Memory B cell (primary cell): ENCODE results near the gene CD84.
"Not testable (repeated sequence)": the region's sequence is repeated elsewhere in the genome, so short reads cannot be mapped to it uniquely, and the experiment has no call there.

Source experiments
- ATAC-seq: fragments of 150-1000 bp; cut with Tn5 transposase; 2 replicates; pipeline ENCODE4 v1.10.0; 2021; ENCODE audit warnings: low read depth, mild to moderate bottlenecking, moderate library complexity
- DNase-seq, 2 donors: peaks; one replicate each; pipeline ENCODE4 v3.0.0; 2022; ENCODE audit warnings: low spot score in 2 of 2
- H3K27ac Mint-ChIP-seq: one replicate; pipeline ENCODE4 v1.8.0; 2022; ENCODE audit warnings: mild to moderate bottlenecking, moderate library complexity, mixed read lengths
- H3K27me3 Mint-ChIP-seq: one replicate; pipeline ENCODE4 v1.8.0; 2022; ENCODE audit warnings: mixed read lengths
- H3K36me3 Mint-ChIP-seq: one replicate; pipeline ENCODE4 v1.8.0; 2022; ENCODE audit warnings: mild to moderate bottlenecking, mixed read lengths
- H3K4me1 Mint-ChIP-seq: one replicate; pipeline ENCODE4 v1.8.0; 2022; ENCODE audit warnings: mixed read lengths
- H3K4me3 Mint-ChIP-seq: one replicate; pipeline ENCODE4 v1.8.0; 2022; ENCODE audit warnings: mild to moderate bottlenecking, moderate library complexity, mixed read lengths
- H3K9me3 Mint-ChIP-seq: one replicate; pipeline ENCODE4 v1.8.0; 2022; ENCODE audit warnings: mixed read lengths

Gene CD84

DNA sequence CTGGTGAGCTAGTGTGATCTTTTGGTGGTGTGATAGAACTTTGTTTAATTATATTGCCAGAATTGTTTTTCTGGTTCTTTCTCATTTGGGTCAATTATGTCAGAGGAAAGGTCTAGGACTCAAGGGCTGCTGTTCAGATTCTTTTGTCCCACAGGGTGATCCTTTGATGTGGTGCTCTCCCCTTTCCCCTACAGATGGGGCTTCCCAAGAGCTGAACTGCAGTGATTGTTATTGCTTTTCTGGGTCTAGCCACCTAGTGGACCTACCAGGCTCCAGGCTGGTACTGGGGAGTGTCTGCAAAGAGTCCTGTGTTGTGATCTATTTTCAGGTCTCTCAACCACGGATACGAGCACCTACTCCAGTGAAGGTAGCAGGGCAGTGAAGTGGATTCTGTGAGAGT lies 25.9 kb upstream of the CD84 start:
- ATAC-seq: no peak
- no peak for DNase-seq
- Mint-ChIP-seq H3K9me3 (peaks cover 6% of the 10 kb centered on the region), H3K4me3 (no peak overlapping the region), H3K27ac (no peak overlapping the region), H3K4me1 (peaks cover 14% of the 10 kb centered on the region), H3K27me3 (no peaks in the 10 kb centered on the region), H3K36me3 (peaks cover 20% of the 10 kb centered on the region)

DNA sequence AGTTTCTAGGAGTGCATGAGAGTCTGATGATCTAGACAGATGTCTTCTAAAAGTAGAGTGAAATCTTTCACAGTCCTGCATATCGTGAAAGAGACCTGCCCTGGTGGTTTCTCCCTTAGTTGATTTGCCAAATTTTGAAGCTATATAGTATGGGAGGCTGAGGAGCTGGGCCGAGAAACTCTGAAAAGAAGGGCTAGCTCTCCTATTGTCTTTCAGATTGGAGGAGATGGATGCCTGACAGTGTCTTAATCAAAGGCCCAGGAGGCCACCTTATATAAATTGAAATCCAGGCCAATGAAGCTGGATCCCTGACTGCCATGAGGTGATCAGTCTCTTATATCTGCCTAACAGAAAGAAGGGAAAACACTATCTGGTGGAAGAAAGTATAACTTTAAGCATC lies 18.4 kb upstream of the CD84 start:
- Mint-ChIP-seq H3K4me3 (no peak overlapping the region), H3K36me3 (peaks cover 15% of the 10 kb centered on the region), H3K9me3 (peaks cover 10% of the 10 kb centered on the region), H3K4me1 (peaks cover 2% of the 10 kb centered on the region), H3K27me3 (no peaks in the 10 kb centered on the region), H3K27ac (no peak overlapping the region)
- ATAC-seq (no peak), DNase-seq (no peak)

DNA sequence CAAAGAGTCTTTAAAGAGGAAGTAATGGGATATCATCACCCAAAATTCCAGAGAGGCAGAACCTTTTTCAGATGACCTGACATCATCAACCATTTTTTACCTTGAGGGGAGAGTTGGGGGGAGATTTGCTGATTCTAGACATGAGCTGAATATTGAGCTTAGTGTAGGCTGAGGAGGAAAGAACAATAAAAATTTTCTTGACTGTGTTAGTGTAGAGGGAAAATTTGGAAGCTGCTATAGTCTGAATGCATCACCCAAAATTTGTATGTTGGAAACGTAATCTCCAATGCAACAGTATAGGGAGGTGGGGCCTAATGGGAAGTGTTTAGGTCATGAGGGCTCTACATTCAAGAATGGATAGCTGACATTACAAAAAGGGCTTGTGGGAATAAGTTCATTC lies 17.8 kb upstream of the CD84 start:
- Mint-ChIP-seq H3K27me3 (no peaks in the 10 kb centered on the region), H3K9me3 (peaks cover 13% of the 10 kb centered on the region), H3K36me3 (peaks cover 14% of the 10 kb centered on the region), H3K4me3 (no peak overlapping the region), H3K27ac (no peak overlapping the region), H3K4me1 (peaks cover 2% of the 10 kb centered on the region)
- DNase-seq: no peak
- no peak for ATAC-seq

DNA sequence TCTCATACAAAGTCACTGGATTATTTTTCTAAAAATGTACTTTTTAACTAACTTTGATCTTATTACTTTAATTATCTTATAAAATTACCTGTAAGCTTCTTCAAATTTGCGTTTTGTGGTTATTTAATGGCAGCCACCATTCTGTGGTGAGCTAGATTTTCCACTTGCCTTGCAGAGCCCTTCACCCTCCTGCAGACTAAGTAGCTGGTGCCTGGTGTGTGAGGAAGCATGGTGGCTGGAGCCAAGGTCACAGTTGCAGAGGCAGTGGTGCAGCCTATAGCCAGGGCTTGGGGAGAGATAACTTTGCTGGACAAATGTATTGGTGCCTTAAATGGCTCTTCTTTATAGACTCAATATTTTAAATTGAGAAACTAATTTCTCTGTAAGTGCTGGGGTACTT lies 11.2 kb upstream of the CD84 start:
- DNase-seq (no peak), ATAC-seq (no peak)
- H3K36me3 Mint-ChIP-seq: peaks cover 7% of the 10 kb centered on the region
- no peak overlapping the region for H3K4me3 Mint-ChIP-seq
- H3K27me3 Mint-ChIP-seq: no peaks in the 10 kb centered on the region
- H3K9me3 Mint-ChIP-seq: peaks cover 7% of the 10 kb centered on the region
- H3K4me1 Mint-ChIP-seq: peaks cover 8% of the 10 kb centered on the region
- H3K27ac Mint-ChIP-seq: no peak overlapping the region

DNA sequence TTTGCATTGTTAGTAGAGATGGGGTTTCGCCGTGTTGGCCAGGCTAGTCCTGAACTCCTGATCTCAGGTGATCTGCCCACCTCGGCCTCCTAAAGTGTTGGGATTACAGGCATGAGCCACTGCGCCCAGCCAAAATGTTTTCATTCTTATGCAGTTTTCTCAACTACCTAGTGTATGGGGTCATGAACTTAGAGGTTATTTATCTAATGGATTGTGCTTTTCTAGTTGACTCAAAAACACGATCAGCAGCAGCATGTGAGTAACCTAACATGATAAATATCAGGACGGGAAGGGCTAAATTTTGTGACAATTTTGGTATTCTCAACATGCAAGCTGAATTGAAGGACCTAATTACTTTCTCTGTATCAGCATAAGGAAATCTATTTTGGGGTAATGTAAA lies 9.2 kb upstream of the CD84 start:
- Mint-ChIP-seq H3K27ac (no peak overlapping the region), H3K4me1 (peaks cover 8% of the 10 kb centered on the region), H3K9me3 (peaks cover 3% of the 10 kb centered on the region), H3K27me3 (no peaks in the 10 kb centered on the region), H3K4me3 (no peak overlapping the region), H3K36me3 (peaks cover 2% of the 10 kb centered on the region)
- DNase-seq (no peak), ATAC-seq (no peak)

DNA sequence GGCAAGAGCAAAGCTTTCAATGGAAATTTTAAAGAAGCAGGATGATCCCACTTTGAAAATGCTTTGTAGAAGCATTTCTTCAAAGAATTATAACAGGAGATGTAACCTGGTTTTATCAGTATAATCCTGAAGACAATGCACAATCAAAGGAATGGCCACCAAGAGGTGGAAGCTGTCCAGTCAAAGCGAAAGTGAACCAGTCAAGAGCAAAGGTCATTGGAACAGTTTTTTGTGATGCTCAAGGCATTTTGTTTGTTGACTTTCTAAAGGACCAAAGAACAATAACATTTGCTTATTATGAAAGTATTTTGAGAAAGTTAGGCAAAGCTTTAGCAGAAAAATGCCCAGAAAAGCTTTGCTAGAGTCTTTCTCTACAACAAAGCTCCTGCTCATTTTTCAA lies 5.5 kb upstream of the CD84 start:
- Mint-ChIP-seq H3K36me3 (peaks cover 3% of the 10 kb centered on the region), H3K4me1 (peaks cover 9% of the 10 kb centered on the region), H3K27me3 (no peaks in the 10 kb centered on the region), H3K27ac (no peak overlapping the region), H3K9me3 (no peaks in the 10 kb centered on the region), H3K4me3 (no peak overlapping the region)
- no peak for ATAC-seq
- no peak for DNase-seq

DNA sequence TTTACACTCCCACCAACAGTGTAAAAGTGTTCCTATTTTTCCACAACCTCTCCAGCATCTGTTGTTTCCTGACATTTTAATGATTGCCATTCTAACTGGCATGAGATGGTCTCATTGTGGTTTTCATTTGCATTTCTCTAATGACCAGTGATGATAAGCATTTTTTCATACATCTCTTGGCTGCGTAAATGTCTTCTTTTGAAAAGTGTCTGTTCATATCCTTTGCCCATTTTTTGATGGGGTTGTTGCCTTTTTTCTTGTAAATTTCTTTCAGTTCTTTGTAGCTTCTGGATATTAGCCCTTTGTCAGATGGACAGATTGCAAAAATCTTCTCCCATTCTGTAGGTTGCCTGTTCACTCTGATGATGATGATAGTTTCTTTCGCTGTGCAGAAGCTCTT lies 3.7 kb upstream of the CD84 start:
- ATAC-seq, DNase-seq, H3K27me3 Mint-ChIP-seq, H3K27ac Mint-ChIP-seq, H3K4me1 Mint-ChIP-seq, H3K36me3 Mint-ChIP-seq, H3K9me3 Mint-ChIP-seq, H3K4me3 Mint-ChIP-seq: not testable (repeated sequence)

DNA sequence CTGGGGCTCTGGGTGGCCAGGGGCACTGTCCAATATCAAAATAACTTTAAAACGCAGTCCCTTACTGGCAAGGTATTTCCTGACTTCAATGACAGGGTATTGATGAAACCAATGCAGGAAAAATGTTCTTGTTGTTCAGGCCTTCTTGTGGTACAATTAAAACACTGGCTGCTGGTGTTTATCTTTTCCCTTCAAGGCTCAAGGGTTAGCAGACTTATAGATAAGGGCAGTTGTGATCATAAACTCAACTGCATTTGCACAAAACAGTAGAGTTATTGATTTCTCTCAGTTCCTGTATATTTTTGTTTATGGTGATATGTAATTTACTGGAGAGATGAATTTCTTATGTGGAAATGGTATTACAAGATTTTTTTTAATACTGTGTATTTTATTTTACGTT lies 2.7 kb upstream of the CD84 start:
- H3K27me3 Mint-ChIP-seq: no peaks in the 10 kb centered on the region
- peaks cover 14% of the 10 kb centered on the region for H3K4me1 Mint-ChIP-seq
- peaks cover 3% of the 10 kb centered on the region for H3K36me3 Mint-ChIP-seq
- ATAC-seq (no peak), DNase-seq (no peak)
- H3K9me3 Mint-ChIP-seq: no peaks in the 10 kb centered on the region
- H3K4me3 Mint-ChIP-seq: no peak overlapping the region
- no peak overlapping the region for H3K27ac Mint-ChIP-seq

DNA sequence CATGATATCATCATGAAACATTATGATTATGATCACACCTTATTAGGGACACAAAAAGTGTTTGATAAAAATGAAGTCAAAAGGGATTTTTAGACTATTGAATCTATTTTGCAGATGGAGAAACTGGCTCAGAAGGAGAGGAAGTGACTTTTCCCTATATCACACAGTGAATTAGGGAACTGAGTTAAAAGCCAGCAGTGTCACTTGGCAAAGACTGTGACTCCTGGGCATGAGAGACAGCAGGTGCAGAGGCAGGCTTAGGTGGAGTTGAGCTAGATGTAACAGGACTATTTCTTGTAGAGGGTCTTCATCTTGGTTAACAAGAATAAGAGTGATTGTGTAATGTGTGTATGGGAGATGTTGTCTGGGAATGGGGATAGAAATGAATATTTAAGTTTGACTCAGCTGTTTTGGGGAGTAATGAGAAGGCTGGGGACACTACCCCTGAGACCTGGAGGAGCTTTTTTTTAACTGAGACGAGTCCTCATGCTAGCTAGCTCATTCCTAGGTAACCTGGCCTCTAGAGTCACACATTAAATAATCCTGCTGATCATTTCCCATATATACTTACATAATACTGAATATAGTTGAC lies 1.0 kb upstream of the CD84 start:
- DNase-seq (no peak), ATAC-seq (no peak)
- Mint-ChIP-seq H3K36me3 (peaks cover 3% of the 10 kb centered on the region), H3K27ac (no peak overlapping the region), H3K27me3 (no peaks in the 10 kb centered on the region), H3K4me1 (peaks cover 21% of the 10 kb centered on the region), H3K4me3 (no peak overlapping the region), H3K9me3 (no peaks in the 10 kb centered on the region)

DNA sequence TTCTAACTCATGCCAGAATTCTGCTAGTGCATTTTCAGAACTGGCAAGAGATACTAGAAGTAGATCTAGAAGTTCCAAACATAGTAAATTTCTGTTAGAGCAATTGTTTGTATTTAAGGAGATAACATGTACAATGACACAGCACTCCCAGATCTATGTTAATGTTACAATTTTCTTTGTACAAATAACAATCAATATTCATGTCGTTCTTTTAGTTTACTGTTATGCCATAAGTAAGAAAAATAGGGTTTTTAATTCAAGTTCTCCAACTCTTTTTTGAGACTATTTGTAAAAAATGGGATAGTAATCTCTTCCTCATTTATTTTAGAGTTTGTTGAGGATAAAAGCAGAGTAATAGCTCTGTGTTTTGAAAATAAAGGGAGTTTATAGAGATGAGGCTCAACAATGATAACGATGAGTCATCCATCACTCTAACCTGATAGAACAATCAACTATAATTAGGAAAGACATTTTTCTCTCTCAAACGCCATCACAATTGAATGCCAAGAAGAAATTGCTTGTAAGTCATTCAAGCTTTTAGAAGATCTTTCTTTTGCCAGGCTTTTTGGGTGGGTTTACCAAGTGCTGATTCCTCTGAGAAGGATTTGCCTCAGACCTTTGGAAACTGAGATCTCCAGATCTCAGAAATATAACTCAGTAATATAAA lies 638 bp downstream of the CD84 start:
- H3K27ac Mint-ChIP-seq: peak overlapping the region; percentile 96
- H3K27me3 Mint-ChIP-seq: no peaks in the 10 kb centered on the region
- H3K36me3 Mint-ChIP-seq: peaks cover 3% of the 10 kb centered on the region
- no peaks in the 10 kb centered on the region for H3K9me3 Mint-ChIP-seq
- peak overlapping the region; percentile 93 for H3K4me3 Mint-ChIP-seq
- peaks cover 32% of the 10 kb centered on the region for H3K4me1 Mint-ChIP-seq
- ATAC-seq: no peak
- no peak for DNase-seq

DNA sequence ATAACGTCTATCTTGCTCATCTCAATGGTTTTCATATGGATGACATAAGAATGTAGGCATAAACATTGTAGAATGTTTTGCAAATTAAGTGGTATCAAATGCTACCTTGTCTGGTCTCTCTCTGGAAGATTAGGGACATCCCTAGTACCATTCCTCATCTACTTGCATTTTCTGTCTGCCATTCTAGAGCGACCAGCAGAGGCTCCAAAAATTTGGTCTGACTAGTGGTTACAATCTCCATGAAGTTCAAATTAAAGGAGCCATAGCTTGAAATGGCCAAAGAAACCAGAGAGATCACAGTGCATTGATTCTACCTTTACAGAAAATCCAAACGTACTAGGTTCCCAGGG lies 1.1 kb downstream of the CD84 start:
- Mint-ChIP-seq H3K27ac (peak overlapping the region; percentile 96), H3K27me3 (no peaks in the 10 kb centered on the region), H3K9me3 (no peaks in the 10 kb centered on the region), H3K4me1 (peaks cover 36% of the 10 kb centered on the region), H3K4me3 (peak overlapping the region; percentile 93), H3K36me3 (peaks cover 5% of the 10 kb centered on the region)
- ATAC-seq (no peak), DNase-seq (no peak)

DNA sequence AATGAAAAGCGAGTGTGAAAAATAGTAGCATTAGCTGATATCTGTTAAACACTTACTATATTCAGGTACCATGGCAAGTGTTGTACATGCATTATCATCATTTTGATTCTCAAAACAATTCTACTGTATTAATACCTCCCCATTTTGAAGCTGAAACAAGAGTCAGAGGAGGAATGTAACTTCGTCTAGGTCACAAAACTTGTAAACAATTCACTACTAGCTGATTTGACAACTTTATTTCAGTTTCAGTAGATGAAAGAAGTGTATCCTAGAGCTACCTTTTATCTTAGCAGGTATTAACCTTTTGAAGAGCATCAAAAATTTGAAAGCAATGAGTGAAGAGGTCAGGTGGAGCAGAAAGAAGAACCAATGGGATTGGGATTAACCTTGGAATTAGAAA lies 1.6 kb downstream of the CD84 start:
- Mint-ChIP-seq H3K4me3 (peak overlapping the region; percentile 93), H3K27me3 (no peaks in the 10 kb centered on the region), H3K9me3 (no peaks in the 10 kb centered on the region), H3K36me3 (peaks cover 5% of the 10 kb centered on the region), H3K27ac (peak overlapping the region; percentile 96), H3K4me1 (peaks cover 36% of the 10 kb centered on the region)
- ATAC-seq: no peak
- no peak for DNase-seq

DNA sequence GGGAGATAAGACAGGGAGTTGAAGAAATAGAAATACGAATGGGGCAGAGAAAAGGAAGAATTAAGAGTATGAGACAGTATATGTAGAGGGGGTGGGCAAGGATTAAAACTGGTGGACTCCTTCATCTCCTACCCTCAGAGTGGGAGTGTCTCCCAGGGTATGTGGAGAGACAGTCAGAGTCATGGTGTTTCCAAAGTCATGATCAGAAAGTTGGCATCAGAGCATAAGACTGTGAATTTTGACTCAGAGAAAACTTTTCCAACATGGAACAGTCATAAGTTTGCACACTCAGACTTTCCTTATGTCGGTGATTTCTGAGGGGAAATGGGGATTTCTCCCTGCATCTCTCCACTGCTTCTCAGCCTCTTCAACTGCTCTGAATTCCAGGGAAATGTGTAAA lies 2.4 kb downstream of the CD84 start:
- peak overlapping the region; percentile 96 for H3K27ac Mint-ChIP-seq
- H3K4me1 Mint-ChIP-seq: peaks cover 39% of the 10 kb centered on the region
- peaks cover 8% of the 10 kb centered on the region for H3K36me3 Mint-ChIP-seq
- no peak for DNase-seq
- H3K9me3 Mint-ChIP-seq: no peaks in the 10 kb centered on the region
- ATAC-seq: no peak
- H3K27me3 Mint-ChIP-seq: no peaks in the 10 kb centered on the region
- peak overlapping the region; percentile 93 for H3K4me3 Mint-ChIP-seq

DNA sequence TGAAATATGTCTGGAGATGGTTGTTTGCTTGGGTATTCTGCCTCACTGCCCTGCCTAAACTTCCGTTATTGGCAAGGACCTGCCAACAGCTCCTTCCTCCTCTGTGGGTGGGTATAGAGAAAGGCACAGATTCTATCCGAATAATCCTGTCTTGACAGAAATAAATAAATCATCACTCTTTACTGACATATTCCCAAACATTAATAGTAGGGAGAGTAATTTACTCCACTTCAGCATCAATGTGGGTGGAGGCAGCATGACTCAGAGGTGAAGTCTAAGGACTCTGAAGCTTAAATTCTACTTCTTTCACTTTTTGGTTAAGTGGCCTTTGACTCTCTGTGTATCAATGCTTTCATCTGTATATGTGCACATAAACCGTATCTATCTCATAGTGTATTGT lies 2.9 kb downstream of the CD84 start:
- Mint-ChIP-seq H3K36me3 (peaks cover 11% of the 10 kb centered on the region), H3K27me3 (no peaks in the 10 kb centered on the region), H3K4me1 (peaks cover 42% of the 10 kb centered on the region), H3K4me3 (peak overlapping the region; percentile 93), H3K9me3 (peaks cover under 1% of the 10 kb centered on the region), H3K27ac (peak overlapping the region; percentile 96)
- no peak for ATAC-seq
- no peak for DNase-seq

DNA sequence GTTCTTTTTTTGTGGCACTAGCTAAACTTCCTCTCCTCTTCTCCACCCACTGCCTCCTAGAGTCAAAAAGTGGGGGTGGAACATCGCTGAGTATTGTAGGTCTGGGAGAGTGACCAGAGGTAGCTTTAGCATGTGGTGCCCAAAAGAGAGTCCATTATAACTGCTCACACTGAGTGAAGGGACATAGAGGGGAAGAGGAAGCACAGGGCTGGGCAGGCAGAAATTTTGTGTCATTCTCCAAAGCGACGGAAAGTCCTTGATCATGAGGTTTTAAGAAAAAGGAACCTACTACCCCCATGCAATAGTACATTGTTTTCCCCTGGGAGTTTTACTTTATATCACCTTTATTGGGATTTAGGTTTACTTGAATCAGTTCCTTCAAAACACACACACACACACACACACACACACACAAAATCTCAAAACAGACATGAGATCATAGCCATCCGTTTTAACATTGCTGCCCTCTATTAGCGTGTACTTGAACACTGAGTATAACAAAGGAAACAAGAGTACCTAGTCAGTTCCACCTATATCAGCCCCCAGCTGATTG lies 4.1 kb downstream of the CD84 start:
- Mint-ChIP-seq H3K27ac (peak overlapping the region; percentile 81), H3K9me3 (peaks cover 4% of the 10 kb centered on the region), H3K36me3 (peaks cover 15% of the 10 kb centered on the region), H3K27me3 (no peaks in the 10 kb centered on the region), H3K4me1 (peaks cover 44% of the 10 kb centered on the region), H3K4me3 (peak overlapping the region; percentile 69)
- DNase-seq (peak; percentile 23 to 32), ATAC-seq (peak; percentile 79)
